Stimulated activated CD4-positive, alpha-beta T cell treated with anti-CD3 and anti-CD28 coated beads, Interleukin-4, amount 100 ng/mL, for 1 hour (primary cell): Measurements from ENCODE around the gene INTS1.
"Not testable (repeated sequence)": the region's sequence is repeated elsewhere in the genome, so short reads cannot be mapped to it uniquely, and the experiment has no call there.

Source experiments
- DNase-seq: peaks from one replicate; pipeline ENCODE4 v3.0.0-alpha.2; 2020

The INTS1 gene

DNA sequence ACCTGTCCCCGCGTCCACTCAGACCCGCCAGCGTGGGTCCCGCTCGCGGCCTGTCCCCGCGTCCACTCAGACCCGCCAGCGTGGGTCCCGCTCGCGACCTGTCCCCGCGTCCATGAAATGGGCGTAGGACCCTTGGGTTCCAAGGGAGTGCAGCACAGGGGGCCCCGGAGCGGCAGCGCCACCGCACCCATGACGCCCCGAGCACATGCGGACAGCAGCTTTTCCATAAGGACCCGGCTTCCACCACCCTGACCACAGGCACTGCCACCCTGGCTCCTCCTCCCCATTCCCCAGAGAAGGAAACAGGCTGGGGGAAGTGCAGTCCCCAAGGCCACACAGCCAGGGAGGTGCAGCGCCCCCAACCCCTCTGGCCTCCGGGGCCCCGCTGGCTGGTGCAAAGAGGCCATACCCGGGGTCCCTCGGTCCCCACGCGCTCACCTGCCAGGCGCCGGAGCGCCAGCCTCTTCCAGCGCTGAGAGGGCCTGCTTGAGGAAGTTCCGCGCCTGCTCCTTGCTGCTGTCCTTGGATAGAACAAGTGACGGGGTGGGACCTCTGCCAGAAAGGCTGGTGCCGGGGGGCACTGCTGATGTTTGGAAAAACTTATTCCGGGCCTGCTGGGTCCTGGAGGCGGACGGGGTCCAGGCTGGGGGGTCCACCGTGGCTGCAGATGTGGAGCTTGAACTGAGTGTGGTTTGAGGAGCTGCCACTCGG, 59.8 kb downstream of the INTS1 start:
- DNase-seq, result no peak

GRCh38 chr7:1443587-1444200, 60.5 kb downstream of the INTS1 start:
- not testable (repeated sequence) for DNase-seq

- no peak for DNase-seq
Measured at GRCh38 chr7:1442355-1443124, 61.6 kb downstream of the INTS1 start.

- no peak for DNase-seq
Measured at GRCh38 chr7:1441615-1442354, 62.4 kb downstream of the INTS1 start.

DNA sequence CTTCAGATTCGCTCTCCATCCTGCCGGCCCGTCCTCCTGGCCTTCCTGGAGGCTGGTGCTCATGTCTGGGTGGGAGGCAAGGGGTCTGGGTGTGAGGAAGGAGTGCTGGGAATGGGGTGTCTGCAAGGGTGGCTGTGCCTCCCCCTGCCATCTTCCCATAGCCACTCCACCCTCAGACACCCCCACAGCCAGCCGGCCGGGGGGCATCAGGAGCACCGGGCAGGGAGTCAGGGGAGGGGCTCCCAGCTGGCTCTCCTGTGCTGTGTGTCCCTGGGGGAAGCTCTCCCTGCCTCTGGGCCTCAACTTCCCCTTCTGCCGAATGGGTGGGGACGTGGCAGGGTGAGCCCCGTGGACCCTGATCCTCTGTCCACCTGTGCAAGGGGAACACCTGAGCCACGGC, 63.6 kb downstream of the INTS1 start:
- no peak for DNase-seq

- DNase-seq, result no peak
Measured at GRCh38 chr7:1439373-1440363, 64.5 kb downstream of the INTS1 start.

DNA sequence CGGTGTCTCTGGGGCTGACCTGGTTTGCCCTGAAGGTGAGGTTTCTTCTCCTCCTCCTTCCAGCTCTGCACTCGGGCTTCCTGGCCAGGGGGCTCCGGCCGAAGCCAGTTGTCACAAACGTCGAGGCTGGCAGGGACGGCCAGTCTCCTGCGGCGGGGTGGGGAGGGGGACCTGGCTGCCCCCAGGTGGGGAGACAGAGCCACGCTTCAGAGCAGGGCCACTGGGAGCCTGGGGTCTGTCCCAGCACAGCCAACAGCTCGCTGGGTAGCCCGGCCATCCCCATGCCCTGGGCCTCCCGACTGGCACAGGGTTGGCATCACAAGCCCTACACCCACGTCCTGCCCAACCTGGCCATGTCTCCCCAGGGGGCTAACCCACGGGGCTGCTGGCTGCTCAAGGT, 65.4 kb downstream of the INTS1 start:
- no peak for DNase-seq

DNA sequence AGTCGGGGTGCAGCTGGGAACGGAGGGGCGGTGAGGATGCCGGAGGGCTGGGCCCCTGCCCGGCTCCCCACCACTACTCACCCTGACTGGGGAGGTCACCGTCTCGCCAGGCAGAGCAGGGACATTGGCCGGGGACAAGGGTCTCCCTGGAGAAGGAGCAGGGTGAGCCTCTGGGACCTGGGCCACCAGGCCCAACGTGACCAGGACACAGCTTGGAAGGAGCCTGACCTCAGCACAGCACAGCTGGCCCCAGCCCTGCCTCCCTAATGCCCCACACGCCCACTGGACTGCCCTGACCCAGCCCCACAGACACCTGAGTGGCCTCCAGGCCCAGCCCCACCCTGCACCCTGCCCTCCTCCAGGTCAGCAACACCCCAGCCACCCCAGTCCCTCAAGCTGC, 66.0 kb downstream of the INTS1 start:
- DNase-seq, result no peak

DNA sequence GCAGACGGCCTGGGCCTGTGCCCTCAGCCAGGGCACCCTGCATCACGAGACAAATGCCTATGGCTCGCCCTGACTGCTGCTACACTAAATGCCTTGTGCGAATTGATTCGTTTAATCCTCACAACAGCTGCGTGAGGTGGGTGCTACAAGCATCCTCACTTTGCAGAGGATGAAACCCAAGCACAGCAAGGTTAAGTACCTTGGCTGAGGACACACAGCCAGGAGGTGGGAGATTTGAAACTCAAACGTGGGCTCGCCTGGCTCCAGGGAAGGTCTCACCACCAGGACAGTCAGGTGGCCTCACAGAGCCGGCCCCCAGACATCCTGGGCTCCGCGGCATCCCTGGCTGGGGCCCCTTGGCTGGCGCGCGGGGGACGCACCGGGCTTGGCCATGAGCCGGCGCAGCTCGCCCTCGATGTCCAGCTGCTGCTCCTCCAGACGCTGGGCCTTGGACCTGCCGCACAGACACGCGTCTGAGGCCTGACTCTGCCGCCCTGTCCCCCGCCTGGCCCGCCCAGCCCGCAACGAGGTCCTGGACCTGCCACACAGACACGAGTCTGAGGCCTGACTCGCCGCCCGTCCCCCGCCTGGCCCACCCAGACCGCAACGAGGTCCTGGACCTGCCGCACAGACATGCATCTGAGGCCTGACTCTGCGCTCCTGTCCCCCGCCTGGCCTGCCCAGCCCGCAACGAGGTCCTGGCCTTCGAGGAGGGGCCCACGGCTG, 66.9 kb downstream of the INTS1 start:
- DNase-seq, result no peak

GRCh38 chr7:1436608-1437007, 67.6 kb downstream of the INTS1 start:
- DNase-seq, result no peak

- DNase-seq, result no peak
Measured at GRCh38 chr7:1434891-1435670, 69.1 kb downstream of the INTS1 start.

- DNase-seq, result no peak
Measured at GRCh38 chr7:1434165-1434718, 69.9 kb downstream of the INTS1 start.

DNA sequence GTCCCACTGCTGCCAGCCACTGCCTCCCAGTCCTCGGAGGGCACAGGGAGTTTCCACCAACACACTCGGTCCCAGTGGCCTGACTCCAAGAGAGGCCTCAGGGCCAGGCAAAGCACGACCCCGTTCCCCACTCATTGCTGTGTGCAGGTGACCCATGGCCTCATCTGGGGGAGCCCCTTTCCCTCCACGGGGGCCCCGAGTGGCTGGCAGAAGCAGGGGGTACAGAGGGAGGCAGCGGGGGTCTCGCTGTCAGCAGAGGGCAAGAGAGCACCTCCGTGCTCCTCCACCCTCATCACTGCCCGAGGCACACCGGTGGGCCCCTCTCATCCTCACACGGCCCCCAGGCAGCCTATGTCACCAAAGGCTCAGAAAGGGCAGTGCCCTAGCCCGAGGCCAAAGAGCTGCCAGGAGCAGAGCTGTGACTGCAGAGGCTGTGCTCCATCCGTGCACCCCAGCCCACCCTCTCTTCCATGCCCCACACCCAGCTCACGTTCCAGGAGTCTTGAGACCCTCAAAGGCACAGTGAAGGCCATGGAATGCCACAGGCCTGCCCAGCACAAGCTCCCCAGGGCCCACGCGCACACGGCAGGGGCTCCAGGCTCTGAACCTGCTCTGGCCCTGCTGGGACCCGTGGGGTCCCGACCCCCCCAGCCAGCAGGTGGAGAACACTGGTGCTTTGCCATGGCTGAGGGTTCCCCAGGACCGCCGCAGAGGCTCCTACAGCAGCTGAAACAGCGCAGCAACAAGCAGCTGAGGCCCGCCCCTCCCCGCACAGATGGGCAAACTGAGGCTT, 70.9 kb downstream of the INTS1 start:
- no peak for DNase-seq

DNA sequence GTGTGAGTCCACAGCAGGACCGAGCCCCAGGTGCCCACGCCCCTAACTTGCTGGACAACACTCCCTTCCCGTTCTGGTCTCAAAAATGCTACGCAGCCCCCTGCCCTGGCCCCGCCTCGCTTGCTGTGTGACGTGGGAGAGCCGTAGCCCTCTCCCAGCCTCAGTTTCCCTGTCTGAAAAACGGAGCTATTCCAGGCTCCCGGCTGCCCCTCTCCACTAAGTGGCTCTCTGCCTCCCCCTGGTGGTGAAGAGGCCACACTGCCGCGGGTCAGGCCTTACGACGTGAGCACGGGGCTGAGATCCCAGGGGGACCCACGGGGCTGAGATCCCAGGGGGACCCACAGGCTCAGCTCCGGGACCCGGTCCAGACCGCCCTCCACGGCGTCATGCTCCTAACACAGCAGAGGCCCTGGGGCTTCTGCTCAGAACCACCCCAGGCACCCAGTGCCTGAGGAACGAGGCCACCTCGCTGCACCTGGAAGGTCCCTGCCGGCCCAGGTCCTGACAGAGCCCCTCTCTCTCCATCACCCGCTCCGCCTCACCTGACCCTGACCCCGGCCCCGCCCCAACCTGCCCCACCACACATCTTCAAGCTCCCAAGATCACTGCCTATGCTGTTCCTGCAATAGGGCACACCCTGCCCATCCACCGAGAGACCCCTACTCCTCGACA, 71.6 kb downstream of the INTS1 start:
- peak; percentile 83 for DNase-seq

DNA sequence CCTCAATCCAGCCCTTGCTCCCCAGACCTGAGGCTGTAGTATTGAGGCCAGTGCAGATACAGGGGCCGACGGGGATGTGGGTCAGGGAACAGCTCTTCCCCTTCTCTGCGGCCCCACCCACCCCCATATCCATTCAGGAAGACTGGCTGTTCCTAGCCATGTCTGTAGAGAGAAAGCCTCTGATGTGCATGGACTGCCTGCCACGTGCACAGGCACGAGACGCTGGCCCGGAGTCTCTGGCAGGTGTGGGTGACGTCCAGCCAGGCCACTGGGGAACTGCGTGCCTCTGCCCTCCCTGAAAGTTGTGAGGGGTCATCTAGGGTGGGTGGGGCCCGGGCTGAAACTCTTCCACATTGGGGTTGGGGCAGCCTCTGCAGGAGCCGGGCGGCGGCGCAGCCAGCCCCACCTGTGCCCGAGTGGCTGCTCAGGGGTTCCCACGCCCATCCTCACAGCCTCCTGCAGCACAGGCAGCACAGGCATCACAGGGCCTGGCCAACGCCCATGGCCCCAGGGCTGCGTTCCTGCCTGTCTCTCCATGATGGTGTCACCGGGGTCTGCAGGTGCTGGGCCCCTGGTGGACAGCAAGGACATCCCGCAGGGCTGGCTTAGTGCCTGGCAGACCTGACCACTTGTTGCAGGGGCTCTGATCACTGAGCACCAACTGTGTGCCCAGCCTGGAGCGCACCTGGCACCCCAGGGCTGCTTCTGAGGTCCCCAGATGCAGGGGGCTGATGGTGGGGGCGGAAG, 72.4 kb downstream of the INTS1 start:
- DNase-seq, result no peak

GRCh38 chr7:1431226-1431625, 73.0 kb downstream of the INTS1 start:
- DNase-seq, result no peak

DNA sequence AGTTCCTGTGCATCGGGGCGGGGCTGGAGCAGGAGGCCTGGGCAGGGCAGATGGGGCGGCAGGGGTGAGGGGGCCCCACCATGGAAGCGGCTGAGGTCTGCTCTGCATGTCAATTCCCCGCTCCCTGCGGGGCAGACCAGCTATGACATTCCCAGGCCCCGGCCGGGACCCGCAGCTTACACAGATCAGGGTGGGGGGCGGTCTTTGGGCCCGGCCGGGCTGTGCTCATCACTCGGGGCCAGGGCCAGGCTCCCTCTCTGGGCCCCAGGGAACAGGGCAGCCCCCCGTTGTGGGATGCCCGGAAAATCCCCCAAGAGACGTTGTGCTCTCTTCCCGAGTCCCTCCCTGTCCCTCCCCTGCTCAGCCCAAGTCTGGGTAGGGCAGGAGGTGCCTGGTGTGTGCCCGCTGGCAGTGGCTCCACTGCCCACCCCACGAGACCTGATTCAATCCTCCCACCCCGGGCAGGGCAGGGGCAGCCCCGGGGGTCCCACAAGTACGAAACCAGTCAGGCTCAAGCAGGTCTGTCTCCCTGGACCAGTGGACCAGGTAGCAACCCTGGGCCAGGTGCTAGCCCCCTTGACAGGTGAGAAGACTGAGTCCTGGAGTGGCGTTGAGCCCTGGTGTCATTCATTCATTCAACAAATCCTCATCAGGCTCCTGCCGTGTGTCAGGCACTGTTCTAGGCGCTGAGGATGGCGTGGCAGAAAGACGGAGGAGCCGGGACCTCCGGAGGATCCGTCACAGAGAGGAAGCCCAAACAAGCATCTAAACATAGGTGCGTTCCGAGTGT, 73.9 kb downstream of the INTS1 start:
- DNase-seq, result no peak
